Skeletal muscle cell (primary cell): ENCODE data around the gene FZD2.
"Not testable (repeated sequence)": the region's sequence is repeated elsewhere in the genome, so short reads cannot be mapped to it uniquely, and the experiment has no call there.

Experiments
- DNase-seq: peaks from one replicate; pipeline ENCODE4 v3.0.0-alpha.2; 2010; ENCODE audit warnings: low read depth
- H3K4me3 ChIP-seq: 2 replicates; pipeline ENCODE4 v1.5.1; 2011; ENCODE audit warnings: low read depth, mild to moderate bottlenecking, control low read depth, low read length, moderate library complexity

The FZD2 gene

GRCh38 chr17:44556832-44557606 lies at the start of gene FZD2:
TSS of gene FZD2 (plus strand) at chr17:44557484. CDS start at chr17:44557689, 205 bp downstream.
- DNase-seq: peak; percentile 95

GRCh38 chr17:44511241-44512134 lies 45.8 kb upstream of the FZD2 start:
- H3K4me3 ChIP-seq, DNase-seq: not testable (repeated sequence)

More at GRCh38 chr17:44556832-44557606, at the start of gene FZD2:
- peak within 1 kb of the TSS; percentile 68 for H3K4me3 ChIP-seq

GRCh38 chr17:44518032-44518431 lies 39.3 kb upstream of the FZD2 start:
- DNase-seq: no peak
- H3K4me3 ChIP-seq: no peak overlapping the region

- no peak overlapping the region for H3K4me3 ChIP-seq
- DNase-seq: no peak
These were observed 34.2 kb upstream of the FZD2 start for GRCh38 chr17:44522883-44523671.

GRCh38 chr17:44523672-44523972 lies 33.7 kb upstream of the FZD2 start:
- H3K4me3 ChIP-seq: no peak overlapping the region
- no peak for DNase-seq

- DNase-seq: no peak
- H3K4me3 ChIP-seq: no peak overlapping the region
These were observed 30.2 kb upstream of the FZD2 start for GRCh38 chr17:44527102-44527501.

- no peak overlapping the region for H3K4me3 ChIP-seq
- DNase-seq: no peak
These were observed 29.3 kb upstream of the FZD2 start for GRCh38 chr17:44527954-44528353.

GRCh38 chr17:44529864-44530263 lies 27.4 kb upstream of the FZD2 start:
- no peak overlapping the region for H3K4me3 ChIP-seq
- no peak for DNase-seq

- DNase-seq: no peak
- H3K4me3 ChIP-seq: no peak overlapping the region
These were observed 26.3 kb upstream of the FZD2 start for GRCh38 chr17:44530896-44531418.

- H3K4me3 ChIP-seq: peak overlapping the region; percentile 10
- DNase-seq: no peak
These were observed 23.6 kb upstream of the FZD2 start for GRCh38 chr17:44533533-44534246.

- DNase-seq: no peak
- no peak overlapping the region for H3K4me3 ChIP-seq
These were observed 21.0 kb upstream of the FZD2 start for GRCh38 chr17:44536090-44536953.

- not testable (repeated sequence) for H3K4me3 ChIP-seq, DNase-seq
These were observed 19.4 kb upstream of the FZD2 start for GRCh38 chr17:44537922-44538321.

GRCh38 chr17:44539673-44540072 lies 17.6 kb upstream of the FZD2 start:
- H3K4me3 ChIP-seq: no peak overlapping the region
- DNase-seq: no peak

- H3K4me3 ChIP-seq: no peak overlapping the region
- no peak for DNase-seq
These were observed 16.8 kb upstream of the FZD2 start for GRCh38 chr17:44540246-44541084.

- no peak overlapping the region for H3K4me3 ChIP-seq
- DNase-seq: no peak
These were observed 15.3 kb upstream of the FZD2 start for GRCh38 chr17:44541884-44542581.

GRCh38 chr17:44543213-44543904 lies 13.9 kb upstream of the FZD2 start:
- H3K4me3 ChIP-seq: no peak overlapping the region
- peak; percentile 67 for DNase-seq
